ENCODE measurements around the gene LRRFIP2. TPM values are rescaled to one million over a fixed set of nuclear protein-coding genes. Genes with fewer than 3 reads are reported as not detected.

LRRFIP2 gene
- total and polyA plus RNA-seq, 9 donors = 35.5 to 81.1 (median 48.3) TPM

GRCh38 chr3:37138816-37139215, 35.6 kb downstream of the LRRFIP2 start:
- 41 to 52% (median 51%) methylated on average over 2 of the region's 2 CpGs for WGBS, 3 donors

DNA sequence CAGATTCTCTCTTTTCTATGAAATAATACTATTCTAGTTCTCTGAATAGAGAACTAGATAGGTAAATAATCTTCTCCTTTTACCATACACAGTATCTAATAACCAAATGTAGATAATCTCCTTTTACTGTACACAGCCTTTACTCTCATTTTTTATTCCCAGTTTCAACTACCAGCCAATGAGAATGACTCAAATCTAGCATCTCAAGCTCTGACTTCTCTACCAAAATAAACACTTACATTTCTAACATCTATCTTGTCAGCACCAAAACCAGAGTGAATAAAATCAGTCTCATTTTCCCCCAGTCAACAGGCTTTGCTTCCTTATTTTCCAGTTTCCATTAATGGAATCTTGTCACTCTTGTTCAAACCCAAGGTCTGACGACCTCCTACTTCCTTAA, 36.9 kb downstream of the LRRFIP2 start:
- Histone ChIP-seq H3K4me1 (ENCODE audit: insufficient read depth) (peaks cover 8% of the 10 kb centered on the region), H3K4me3 (no peak overlapping the region), H3K9me3 (no peaks in the 10 kb centered on the region), H3K27me3 (no peaks in the 10 kb centered on the region), H3K36me3 (no peaks in the 10 kb centered on the region), H3K27ac (no peak overlapping the region)
- 62 to 66% (median 62%) methylated on average over 1 of the region's 1 CpG for WGBS, 3 donors
- no peak for DNase-seq
- intact Hi-C loops (cut with DNase I) = no loop called here
- TF ChIP-seq EP300 (IDR thresholded peaks at IDR 0.05) = no peak
- TF ChIP-seq, protein P1, sequence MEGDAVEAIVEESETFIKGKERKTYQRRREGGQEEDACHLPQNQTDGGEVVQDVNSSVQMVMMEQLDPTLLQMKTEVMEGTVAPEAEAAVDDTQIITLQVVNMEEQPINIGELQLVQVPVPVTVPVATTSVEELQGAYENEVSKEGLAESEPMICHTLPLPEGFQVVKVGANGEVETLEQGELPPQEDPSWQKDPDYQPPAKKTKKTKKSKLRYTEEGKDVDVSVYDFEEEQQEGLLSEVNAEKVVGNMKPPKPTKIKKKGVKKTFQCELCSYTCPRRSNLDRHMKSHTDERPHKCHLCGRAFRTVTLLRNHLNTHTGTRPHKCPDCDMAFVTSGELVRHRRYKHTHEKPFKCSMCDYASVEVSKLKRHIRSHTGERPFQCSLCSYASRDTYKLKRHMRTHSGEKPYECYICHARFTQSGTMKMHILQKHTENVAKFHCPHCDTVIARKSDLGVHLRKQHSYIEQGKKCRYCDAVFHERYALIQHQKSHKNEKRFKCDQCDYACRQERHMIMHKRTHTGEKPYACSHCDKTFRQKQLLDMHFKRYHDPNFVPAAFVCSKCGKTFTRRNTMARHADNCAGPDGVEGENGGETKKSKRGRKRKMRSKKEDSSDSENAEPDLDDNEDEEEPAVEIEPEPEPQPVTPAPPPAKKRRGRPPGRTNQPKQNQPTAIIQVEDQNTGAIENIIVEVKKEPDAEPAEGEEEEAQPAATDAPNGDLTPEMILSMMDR (IDR thresholded peaks at IDR 0.05) = no peak
- TF ChIP-seq POLR2A (IDR thresholded peaks at IDR 0.05) = no peak

More at GRCh38 chr3:37138816-37139215, 35.6 kb downstream of the LRRFIP2 start:
- Histone ChIP-seq H3K27ac (no peak overlapping the region), H3K36me3 (no peaks in the 10 kb centered on the region), H3K4me3 (no peak overlapping the region), H3K9me3 (no peaks in the 10 kb centered on the region), H3K27me3 (no peaks in the 10 kb centered on the region), H3K4me1 (ENCODE audit: insufficient read depth) (peaks cover 5% of the 10 kb centered on the region)
- no peak for DNase-seq
- TF ChIP-seq POLR2A (IDR thresholded peaks at IDR 0.05) (no peak), EP300 (IDR thresholded peaks at IDR 0.05) (no peak)
- TF ChIP-seq, protein P1 (IDR thresholded peaks at IDR 0.05) = no peak
- intact Hi-C loops (cut with DNase I) = no loop called here

GRCh38 chr3:37136067-37136466, 38.3 kb downstream of the LRRFIP2 start:
- H3K9me3 ChIP-seq = no peaks in the 10 kb centered on the region
- intact Hi-C loops (cut with DNase I) = no loop called here
- WGBS, 3 donors = 94 to 97% (median 94%) methylated on average over 2 of the region's 2 CpGs

GRCh38 chr3:37135561-37135960, 38.8 kb downstream of the LRRFIP2 start:
- no peak overlapping the region for H3K4me3 ChIP-seq
- H3K27me3 ChIP-seq = no peaks in the 10 kb centered on the region
- no peak overlapping the region for H3K27ac ChIP-seq
- H3K4me1 ChIP-seq (ENCODE audit: insufficient read depth) = peaks cover 16% of the 10 kb centered on the region
- no peak for DNase-seq
- intact Hi-C loops (cut with DNase I) = no loop called here
- 92 to 98% (median 96%) methylated on average over 1 of the region's 1 CpG for WGBS, 3 donors
- TF ChIP-seq POLR2A (IDR thresholded peaks at IDR 0.05) (no peak), EP300 (IDR thresholded peaks at IDR 0.05) (no peak)
- TF ChIP-seq, protein P1 (IDR thresholded peaks at IDR 0.05) = no peak
- H3K36me3 ChIP-seq = no peaks in the 10 kb centered on the region
- H3K9me3 ChIP-seq = no peaks in the 10 kb centered on the region

More at GRCh38 chr3:37136067-37136466, 38.3 kb downstream of the LRRFIP2 start:
- no peak for DNase-seq
- Histone ChIP-seq H3K4me1 (ENCODE audit: insufficient read depth) (peaks cover 13% of the 10 kb centered on the region), H3K27ac (no peak overlapping the region), H3K4me3 (no peak overlapping the region), H3K27me3 (no peaks in the 10 kb centered on the region), H3K36me3 (no peaks in the 10 kb centered on the region)
- no peak for TF ChIP-seq EP300 (IDR thresholded peaks at IDR 0.05)
- TF ChIP-seq, protein P1 (IDR thresholded peaks at IDR 0.05) = no peak
- TF ChIP-seq POLR2A (IDR thresholded peaks at IDR 0.05) = no peak

All from ovary (tissue), 9 donors.